CD4-positive, alpha-beta T cell (primary cell): Measurements from ENCODE around the gene UNC119. TPM values are rescaled to one million over a fixed set of nuclear protein-coding genes. Genes with fewer than 3 reads are reported as not detected.
"Not testable (repeated sequence)": the region's sequence is repeated elsewhere in the genome, so short reads cannot be mapped to it uniquely, and the experiment has no call there.

Experiments
- ATAC-seq: fragments of 200-7000 bp; cut with Tn5 transposase; one replicate; pipeline ENCODE4 v1.10.0; 2022; ENCODE audit warnings: mild to moderate bottlenecking; ENCODE audit not compliant: poor library complexity
- CTCF ChIA-PET: fragments of 350-600 bp; sonication (Branson Sonifier 250); formaldehyde crosslinking; loops from one replicate; lab custom pipeline; 2021; ENCODE audit warnings: antibody characterized with exemption, inconsistent platforms; lab: Charles Lee
- POLR2A ChIA-PET: fragments of 350-600 bp; sonication (Branson Sonifier 250); formaldehyde crosslinking; loops from one replicate; lab custom pipeline; 2021; ENCODE audit warnings: antibody characterized with exemption, inconsistent platforms; lab: Charles Lee
- DNase-seq, 14 experiments: peaks; one replicate each; pipeline ENCODE4 v3.0.0-alpha.2; 2013 to 2020; ENCODE audit warnings: mixed read lengths in 2 of 14
- H3K27ac ChIP-seq, 2 donors: one replicate each; pipeline versions ENCODE4 v1.5.1 to v1.7.0; 2013; ENCODE audit warnings: low read length in 2 of 2, low read depth in 1 of 2, mild to moderate bottlenecking in 1 of 2
- H3K27me3 ChIP-seq, 2 experiments: 1 replicate in 1 of 2; 2 replicates in 1 of 2; pipeline versions ENCODE4 v1.6.1 to v1.7.0; 2013; ENCODE audit warnings: low read length in 2 of 2, control low read depth in 1 of 2, mild to moderate bottlenecking in 1 of 2, moderate library complexity in 1 of 2; ENCODE audit not compliant: insufficient read depth in 2 of 2, control insufficient read depth in 1 of 2
- H3K36me3 ChIP-seq: one replicate; pipeline ENCODE4 v1.6.1; 2013; ENCODE audit warnings: low read length, control low read depth; ENCODE audit not compliant: insufficient read depth
- H3K4me1 ChIP-seq: one replicate; pipeline ENCODE4 v1.6.1; 2013; ENCODE audit warnings: low read length, control low read depth; ENCODE audit not compliant: insufficient read depth
- H3K4me3 ChIP-seq: one replicate; pipeline ENCODE4 v1.5.1; 2013; ENCODE audit warnings: mild to moderate bottlenecking, low read length, moderate library complexity
- H3K9me3 ChIP-seq, 2 experiments: 1 replicate in 1 of 2; 2 replicates in 1 of 2; pipeline versions ENCODE4 v1.6.1 to v1.7.0; 2013; ENCODE audit warnings: low read length in 2 of 2, mild to moderate bottlenecking in 2 of 2, control low read depth in 1 of 2, moderate library complexity in 1 of 2; ENCODE audit not compliant: control insufficient read depth in 1 of 2, insufficient read depth in 1 of 2
- H3K27ac Mint-ChIP-seq: one replicate; pipeline ENCODE4 v1.8.0; 2020; ENCODE audit warnings: mixed read lengths
- H3K27me3 Mint-ChIP-seq: one replicate; pipeline ENCODE4 v1.8.0; 2021; ENCODE audit warnings: mixed read lengths
- H3K36me3 Mint-ChIP-seq: one replicate; pipeline ENCODE4 v1.8.0; 2021; ENCODE audit warnings: low read depth, mixed read lengths
- H3K4me1 Mint-ChIP-seq: one replicate; pipeline ENCODE4 v1.8.0; 2021; ENCODE audit warnings: low read depth, mixed read lengths
- H3K4me3 Mint-ChIP-seq: one replicate; pipeline ENCODE4 v1.8.0; 2020; ENCODE audit warnings: mild to moderate bottlenecking, mixed read lengths
- H3K9me3 Mint-ChIP-seq: one replicate; pipeline ENCODE4 v1.8.0; 2020; ENCODE audit warnings: mixed read lengths
- intact Hi-C, 2 experiments: fragments of 100-400 bp; cut with DNase I in 1 of 2; cut with micrococcal nuclease in 1 of 2; formaldehyde crosslinking; loops; one replicate each; pipeline versions ENCODE4 v1.15.1 to v1.9.0; 2023 to 2025; cut with DNase I, micrococcal nuclease
- total RNA-seq, 174 experiments: library from RNA in 2 of 174; stranded (reverse) in 2 of 174; gene quantifications; one replicate each; pipeline ENCODE4 v1.2.3 and lab custom pipeline; 2021 to 2026
- TF ChIP-seq, protein P1 (sequence below): fragments of 200-600 bp; IDR thresholded peaks from one replicate; pipeline ENCODE4 v1.8.0; 2022; ENCODE audit warnings: antibody characterized with exemption, mild to moderate bottlenecking

Gene UNC119
- total RNA-seq, 2 experiments from 2014 or later, result 77.1 to 83.9 TPM

DNA sequence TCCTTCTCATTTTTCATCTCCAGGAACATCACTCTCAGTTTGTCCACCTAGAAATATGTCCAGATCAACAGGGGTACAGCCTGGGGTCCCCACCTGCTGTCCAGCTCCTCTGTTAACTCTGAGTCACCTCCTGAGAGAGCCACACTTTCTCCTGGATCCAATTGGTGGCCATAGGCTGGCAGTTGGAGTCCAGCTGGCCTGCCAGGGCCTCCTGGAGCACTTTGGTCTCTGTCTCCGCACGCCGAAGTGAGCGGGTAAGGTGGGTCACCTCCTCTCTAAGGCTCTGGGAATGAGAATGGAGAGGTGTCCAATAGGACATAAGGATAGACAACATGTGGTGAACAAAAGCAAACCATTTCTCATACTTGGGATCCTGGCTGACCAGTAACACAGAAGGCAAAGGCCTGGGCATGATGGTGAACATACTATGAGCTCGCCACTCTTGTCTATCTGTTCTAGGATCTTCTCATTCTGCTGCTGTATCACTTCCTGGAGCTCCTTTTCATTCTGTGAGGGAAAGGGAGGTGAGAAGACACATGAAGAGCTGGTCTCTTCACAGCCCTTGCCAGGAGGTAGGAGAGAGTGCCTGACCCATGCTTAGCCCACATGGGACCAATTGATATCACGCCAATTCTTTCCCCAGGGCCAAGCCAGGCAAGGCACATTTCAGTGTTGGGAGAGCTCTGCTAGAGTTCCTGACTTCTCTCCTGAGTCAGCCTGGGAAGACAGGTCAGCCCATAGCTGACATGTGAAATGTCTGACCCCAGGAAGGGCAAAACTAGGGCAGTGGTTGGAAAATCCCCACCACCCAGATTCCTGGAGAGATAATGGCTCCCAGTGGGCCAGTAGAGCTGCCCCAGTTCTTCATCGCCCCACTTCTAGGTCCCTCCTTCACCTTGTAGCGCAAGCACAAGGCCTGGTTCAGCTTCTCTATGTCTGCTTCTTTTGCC is 26.1 kb upstream of the UNC119 start:
- H3K9me3 ChIP-seq, result no peaks in the 10 kb centered on the region
- no peak for ATAC-seq
- peaks cover 16% of the 10 kb centered on the region for H3K4me1 Mint-ChIP-seq
- no peak overlapping the region for H3K27ac Mint-ChIP-seq
- ChIA-PET POLR2A (interaction anchor here (1.1 kb wide), 1 partner anchor 20 kb away, joined by 3 read pairs; the partner anchor contains the start of gene SPAG5), CTCF (no interaction called here)
- H3K36me3 ChIP-seq, result peaks cover 2% of the 10 kb centered on the region
- H3K27ac ChIP-seq, result no peak overlapping the region
- H3K4me1 ChIP-seq, result peaks cover 20% of the 10 kb centered on the region
- no peak overlapping the region for H3K4me3 ChIP-seq
- peaks cover 5% of the 10 kb centered on the region for H3K36me3 Mint-ChIP-seq
- TF ChIP-seq, protein P1, sequence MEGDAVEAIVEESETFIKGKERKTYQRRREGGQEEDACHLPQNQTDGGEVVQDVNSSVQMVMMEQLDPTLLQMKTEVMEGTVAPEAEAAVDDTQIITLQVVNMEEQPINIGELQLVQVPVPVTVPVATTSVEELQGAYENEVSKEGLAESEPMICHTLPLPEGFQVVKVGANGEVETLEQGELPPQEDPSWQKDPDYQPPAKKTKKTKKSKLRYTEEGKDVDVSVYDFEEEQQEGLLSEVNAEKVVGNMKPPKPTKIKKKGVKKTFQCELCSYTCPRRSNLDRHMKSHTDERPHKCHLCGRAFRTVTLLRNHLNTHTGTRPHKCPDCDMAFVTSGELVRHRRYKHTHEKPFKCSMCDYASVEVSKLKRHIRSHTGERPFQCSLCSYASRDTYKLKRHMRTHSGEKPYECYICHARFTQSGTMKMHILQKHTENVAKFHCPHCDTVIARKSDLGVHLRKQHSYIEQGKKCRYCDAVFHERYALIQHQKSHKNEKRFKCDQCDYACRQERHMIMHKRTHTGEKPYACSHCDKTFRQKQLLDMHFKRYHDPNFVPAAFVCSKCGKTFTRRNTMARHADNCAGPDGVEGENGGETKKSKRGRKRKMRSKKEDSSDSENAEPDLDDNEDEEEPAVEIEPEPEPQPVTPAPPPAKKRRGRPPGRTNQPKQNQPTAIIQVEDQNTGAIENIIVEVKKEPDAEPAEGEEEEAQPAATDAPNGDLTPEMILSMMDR, result no peak
- intact Hi-C loops, result loop anchor here in 1 of 2 experiments (5.0 to 10.0 kb wide), 2 partner anchors 64 to 376 kb away; partner anchors contain the start of gene PHF12
- no peaks in the 10 kb centered on the region for H3K27me3 ChIP-seq
- no peaks in the 10 kb centered on the region for H3K27me3 Mint-ChIP-seq
- no peak for DNase-seq
- no peak overlapping the region for H3K4me3 Mint-ChIP-seq
- no peaks in the 10 kb centered on the region for H3K9me3 Mint-ChIP-seq

DNA sequence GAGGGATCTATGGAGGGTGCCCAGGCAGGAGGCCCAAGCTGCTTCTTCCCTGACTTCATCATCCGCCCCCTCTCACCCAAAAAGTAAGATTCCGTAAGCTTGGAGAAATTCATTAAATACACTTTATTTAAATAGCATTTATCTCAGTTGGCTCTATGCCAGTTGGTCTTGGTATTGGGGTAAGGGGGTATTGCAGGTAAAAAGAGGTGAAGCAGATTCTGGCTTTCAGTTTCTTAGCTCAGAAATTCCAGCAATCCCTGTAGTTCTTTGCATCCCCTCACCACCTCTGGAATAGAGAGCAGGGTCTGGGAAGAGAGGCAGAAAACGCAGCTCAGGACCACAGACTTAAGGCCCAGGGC is 25.0 kb upstream of the UNC119 start:
- Mint-ChIP-seq H3K4me3 (peak overlapping the region; percentile 87), H3K27ac (no peak overlapping the region), H3K27me3 (no peaks in the 10 kb centered on the region), H3K36me3 (peaks cover 8% of the 10 kb centered on the region), H3K4me1 (peaks cover 26% of the 10 kb centered on the region), H3K9me3 (no peaks in the 10 kb centered on the region)
- TF ChIP-seq, protein P1, result no peak
- Histone ChIP-seq H3K36me3 (no peaks in the 10 kb centered on the region), H3K27me3 (no peaks in the 10 kb centered on the region), H3K9me3 (no peaks in the 10 kb centered on the region), H3K27ac (peak overlapping the region in 1 of 2 donors; percentile 41), H3K4me1 (peaks cover 30% of the 10 kb centered on the region), H3K4me3 (no peak overlapping the region)
- POLR2A ChIA-PET, result interaction anchor here (0.7 to 2.1 kb wide), 15 partner anchors 9 to 374 kb away, joined by 3 to 36 read pairs (median 5); partner anchors contain the start of genes PHF12, RPL23A, SDF2 and SPAG5
- DNase-seq, result no peak
- CTCF ChIA-PET, result no interaction called here
- no peak for ATAC-seq
- intact Hi-C loops, result loop anchor here (1.0 to 10.0 kb wide), 5 partner anchors 21 to 377 kb away; partner anchors contain the start of genes PHF12 (in 1 of the 2), SPAG5 (in 1 of the 2) and UNC119 (in 1 of the 2)

DNA sequence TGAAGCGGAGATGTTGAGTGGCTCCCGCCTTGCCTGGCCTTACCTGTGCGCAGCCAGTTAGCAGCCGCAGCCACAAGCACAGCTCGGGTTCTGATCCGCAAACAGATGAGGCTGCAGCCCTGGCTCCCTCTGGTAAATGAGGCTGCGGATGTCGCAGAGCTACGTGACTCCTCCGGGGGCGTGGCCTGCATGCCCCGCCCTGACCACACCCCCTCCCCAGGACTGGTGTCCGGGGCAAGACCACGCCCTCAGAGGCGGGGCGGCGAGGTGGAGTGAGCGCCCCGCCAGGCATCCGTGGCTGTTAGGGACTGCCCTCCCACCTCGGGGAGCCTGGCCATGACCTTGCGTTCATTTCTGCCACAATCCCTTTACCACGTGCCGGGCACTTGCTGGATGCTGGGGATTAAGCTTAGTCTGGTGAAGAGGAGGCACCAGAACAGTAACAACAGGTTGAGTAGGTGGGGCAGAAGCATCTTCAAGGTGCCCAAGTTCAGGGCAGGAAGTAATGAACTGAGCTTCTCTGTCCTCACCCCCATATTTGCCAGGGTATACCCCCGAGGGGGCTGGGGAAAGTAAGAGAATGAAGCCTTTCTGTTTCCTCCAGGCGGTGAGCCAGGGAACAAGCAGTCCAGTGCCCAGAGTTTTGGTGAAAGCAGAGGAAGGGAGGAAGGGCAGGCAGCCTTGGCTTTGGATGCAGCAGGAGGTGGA is 24.5 kb upstream of the UNC119 start, which contains the start of gene ALDOC:
Gene ALDOC (minus strand): TSS at position 138 of the 708 bp plus-strand sequence. CDS start 1,363 bp downstream, outside the sequence.
- no peaks in the 10 kb centered on the region for H3K9me3 Mint-ChIP-seq
- DNase-seq (peak; percentile 95 to 100 (median 98)), ATAC-seq (peak; percentile 97)
- Histone ChIP-seq H3K27me3 (no peaks in the 10 kb centered on the region), H3K4me3 (peak within 1 kb of the TSS; percentile 46), H3K36me3 (no peaks in the 10 kb centered on the region), H3K27ac (peak within 1 kb of the TSS in 1 of 2 donors; percentile 41), H3K9me3 (no peaks in the 10 kb centered on the region), H3K4me1 (peaks cover 36% of the 10 kb centered on the region)
- CTCF ChIA-PET, result interaction anchor here (0.7 kb wide), 2 partner anchors 27 to 67 kb away, joined by 3 to 4 read pairs; no protein-coding TSS in a partner anchor
- POLR2A ChIA-PET, result interaction anchor here (0.6 to 2.1 kb wide), 18 partner anchors 9 to 375 kb away, joined by 3 to 36 read pairs (median 5); partner anchors contain the start of genes BLTP2, PHF12, RPL23A and SDF2
- intact Hi-C loops, result loop anchor here (1.0 to 10.0 kb wide), 6 partner anchors 21 to 378 kb away; partner anchors contain the start of genes UNC119 (in 2 of the 2), PHF12 (in 1 of the 2) and SPAG5 (in 1 of the 2)
- H3K27ac Mint-ChIP-seq, result peak within 1 kb of the TSS; percentile 77
- H3K27me3 Mint-ChIP-seq, result no peaks in the 10 kb centered on the region
- TF ChIP-seq, protein P1, result no peak
- H3K36me3 Mint-ChIP-seq, result peaks cover 9% of the 10 kb centered on the region
- peak within 1 kb of the TSS; percentile 87 for H3K4me3 Mint-ChIP-seq
- H3K4me1 Mint-ChIP-seq, result peaks cover 31% of the 10 kb centered on the region

DNA sequence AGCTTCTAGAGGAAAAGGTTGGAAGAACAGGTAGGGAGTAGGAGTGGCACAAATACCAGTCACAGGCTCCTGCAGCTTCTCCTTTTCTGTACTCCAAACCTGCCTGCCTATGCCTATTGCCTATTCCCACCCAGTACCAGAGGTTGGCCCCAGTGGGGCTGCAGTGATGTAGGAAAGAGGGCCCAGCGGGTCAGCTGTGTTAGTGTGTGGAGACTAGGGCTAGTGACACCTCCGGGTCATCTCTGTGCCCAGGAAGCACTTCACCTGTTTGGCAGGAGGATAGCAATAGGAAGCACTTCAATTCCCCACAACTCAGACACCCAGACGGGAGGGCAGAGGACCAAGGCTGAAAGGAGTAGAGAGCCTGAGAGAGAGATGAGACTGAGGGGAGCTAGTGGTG is 23.6 kb upstream of the UNC119 start:
- Mint-ChIP-seq H3K36me3 (peaks cover 18% of the 10 kb centered on the region), H3K27ac (peak overlapping the region; percentile 77), H3K4me1 (peaks cover 38% of the 10 kb centered on the region), H3K4me3 (peak overlapping the region; percentile 87)
- not testable (repeated sequence) for H3K27ac ChIP-seq, H3K9me3 ChIP-seq, H3K36me3 ChIP-seq, H3K4me3 ChIP-seq, ATAC-seq, H3K9me3 Mint-ChIP-seq, DNase-seq, H3K27me3 ChIP-seq, H3K27me3 Mint-ChIP-seq
- intact Hi-C loops, result loop anchor here (1.0 to 10.0 kb wide), 5 partner anchors 23 to 379 kb away; partner anchors contain the start of genes UNC119 (in 2 of the 2), PHF12 (in 1 of the 2) and SPAG5 (in 1 of the 2)
- H3K4me1 ChIP-seq, result peaks cover 39% of the 10 kb centered on the region
- CTCF ChIA-PET, result interaction anchor here (0.7 kb wide), 1 partner anchor 68 kb away, joined by 3 read pairs; no protein-coding TSS in a partner anchor
- POLR2A ChIA-PET, result interaction anchor here (1.2 to 2.1 kb wide), 10 partner anchors 17 to 191 kb away, joined by 3 to 36 read pairs (median 6); partner anchors contain the start of genes BLTP2, SPAG5 and UNC119
